ENCODE measurements around the gene WDR88.

Gene WDR88

GRCh38 chr19:33117501-33117900 is 14.4 kb upstream of the WDR88 start:
- Histone ChIP-seq H3K27me3 (ENCODE audit: insufficient read depth, poor library complexity, severe bottlenecking) (no peaks in the 10 kb centered on the region), H3K27ac (replicated peaks) (no peak overlapping the region), H3K4me3 (replicated peaks; ENCODE audit: insufficient read depth, low read length) (no peak overlapping the region)
- DNase-seq (ENCODE audit: low read depth in 1 of 2, low spot score in 1 of 2): no peak
- TF ChIP-seq, protein P1, sequence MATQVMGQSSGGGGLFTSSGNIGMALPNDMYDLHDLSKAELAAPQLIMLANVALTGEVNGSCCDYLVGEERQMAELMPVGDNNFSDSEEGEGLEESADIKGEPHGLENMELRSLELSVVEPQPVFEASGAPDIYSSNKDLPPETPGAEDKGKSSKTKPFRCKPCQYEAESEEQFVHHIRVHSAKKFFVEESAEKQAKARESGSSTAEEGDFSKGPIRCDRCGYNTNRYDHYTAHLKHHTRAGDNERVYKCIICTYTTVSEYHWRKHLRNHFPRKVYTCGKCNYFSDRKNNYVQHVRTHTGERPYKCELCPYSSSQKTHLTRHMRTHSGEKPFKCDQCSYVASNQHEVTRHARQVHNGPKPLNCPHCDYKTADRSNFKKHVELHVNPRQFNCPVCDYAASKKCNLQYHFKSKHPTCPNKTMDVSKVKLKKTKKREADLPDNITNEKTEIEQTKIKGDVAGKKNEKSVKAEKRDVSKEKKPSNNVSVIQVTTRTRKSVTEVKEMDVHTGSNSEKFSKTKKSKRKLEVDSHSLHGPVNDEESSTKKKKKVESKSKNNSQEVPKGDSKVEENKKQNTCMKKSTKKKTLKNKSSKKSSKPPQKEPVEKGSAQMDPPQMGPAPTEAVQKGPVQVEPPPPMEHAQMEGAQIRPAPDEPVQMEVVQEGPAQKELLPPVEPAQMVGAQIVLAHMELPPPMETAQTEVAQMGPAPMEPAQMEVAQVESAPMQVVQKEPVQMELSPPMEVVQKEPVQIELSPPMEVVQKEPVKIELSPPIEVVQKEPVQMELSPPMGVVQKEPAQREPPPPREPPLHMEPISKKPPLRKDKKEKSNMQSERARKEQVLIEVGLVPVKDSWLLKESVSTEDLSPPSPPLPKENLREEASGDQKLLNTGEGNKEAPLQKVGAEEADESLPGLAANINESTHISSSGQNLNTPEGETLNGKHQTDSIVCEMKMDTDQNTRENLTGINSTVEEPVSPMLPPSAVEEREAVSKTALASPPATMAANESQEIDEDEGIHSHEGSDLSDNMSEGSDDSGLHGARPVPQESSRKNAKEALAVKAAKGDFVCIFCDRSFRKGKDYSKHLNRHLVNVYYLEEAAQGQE (IDR thresholded peaks at IDR 0.05; ENCODE audit: insufficient replicate concordance, low read depth): no peak
- TF ChIP-seq SPI1 (IDR thresholded peaks at IDR 0.05; ENCODE audit: borderline replicate concordance, low read depth) (no peak), POLR2AphosphoS5 (IDR thresholded peaks at IDR 0.05; ENCODE audit: low read depth) (no peak), GABPA (IDR thresholded peaks at IDR 0.05; ENCODE audit: low read depth) (no peak)
- TF ChIP-seq, protein P2, sequence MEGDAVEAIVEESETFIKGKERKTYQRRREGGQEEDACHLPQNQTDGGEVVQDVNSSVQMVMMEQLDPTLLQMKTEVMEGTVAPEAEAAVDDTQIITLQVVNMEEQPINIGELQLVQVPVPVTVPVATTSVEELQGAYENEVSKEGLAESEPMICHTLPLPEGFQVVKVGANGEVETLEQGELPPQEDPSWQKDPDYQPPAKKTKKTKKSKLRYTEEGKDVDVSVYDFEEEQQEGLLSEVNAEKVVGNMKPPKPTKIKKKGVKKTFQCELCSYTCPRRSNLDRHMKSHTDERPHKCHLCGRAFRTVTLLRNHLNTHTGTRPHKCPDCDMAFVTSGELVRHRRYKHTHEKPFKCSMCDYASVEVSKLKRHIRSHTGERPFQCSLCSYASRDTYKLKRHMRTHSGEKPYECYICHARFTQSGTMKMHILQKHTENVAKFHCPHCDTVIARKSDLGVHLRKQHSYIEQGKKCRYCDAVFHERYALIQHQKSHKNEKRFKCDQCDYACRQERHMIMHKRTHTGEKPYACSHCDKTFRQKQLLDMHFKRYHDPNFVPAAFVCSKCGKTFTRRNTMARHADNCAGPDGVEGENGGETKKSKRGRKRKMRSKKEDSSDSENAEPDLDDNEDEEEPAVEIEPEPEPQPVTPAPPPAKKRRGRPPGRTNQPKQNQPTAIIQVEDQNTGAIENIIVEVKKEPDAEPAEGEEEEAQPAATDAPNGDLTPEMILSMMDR (IDR thresholded peaks at IDR 0.05; ENCODE audit: insufficient read depth, low read length): no peak

DNA sequence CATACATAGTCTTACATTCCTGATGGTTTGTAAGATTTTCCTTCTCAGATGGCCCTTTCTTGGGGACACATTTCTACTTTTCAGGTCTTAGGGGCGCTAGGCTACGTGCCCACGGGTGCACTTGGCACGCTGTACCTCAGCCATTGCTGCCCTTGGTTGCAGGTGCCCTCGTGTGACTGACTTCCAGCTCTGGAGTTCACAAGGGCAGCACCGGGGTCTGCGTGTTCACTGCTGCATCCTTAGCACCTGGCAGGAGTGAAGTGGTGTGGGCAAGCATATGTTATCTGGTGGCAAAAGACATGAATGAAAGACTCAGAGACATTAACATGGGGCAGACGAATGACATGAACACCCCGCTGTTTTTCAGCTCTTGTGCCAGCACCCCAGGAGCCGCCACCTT is 13.3 kb upstream of the WDR88 start:
- no peaks in the 10 kb centered on the region for H3K27me3 ChIP-seq (ENCODE audit: insufficient read depth, poor library complexity, severe bottlenecking)
- no peak for DNase-seq (ENCODE audit: low read depth in 1 of 2, low spot score in 1 of 2)
- no peak overlapping the region for H3K4me3 ChIP-seq (replicated peaks; ENCODE audit: insufficient read depth, low read length)
- H3K27ac ChIP-seq (replicated peaks): no peak overlapping the region
- TF ChIP-seq GABPA (IDR thresholded peaks at IDR 0.05; ENCODE audit: low read depth) (no peak), POLR2AphosphoS5 (IDR thresholded peaks at IDR 0.05; ENCODE audit: low read depth) (no peak), SPI1 (IDR thresholded peaks at IDR 0.05; ENCODE audit: borderline replicate concordance, low read depth) (no peak)
- TF ChIP-seq, protein P2 (IDR thresholded peaks at IDR 0.05; ENCODE audit: insufficient read depth, low read length): no peak
- TF ChIP-seq, protein P1 (IDR thresholded peaks at IDR 0.05; ENCODE audit: insufficient replicate concordance, low read depth): no peak

GRCh38 chr19:33124207-33125098 is 7.5 kb upstream of the WDR88 start:
- H3K27ac ChIP-seq (replicated peaks): no peak overlapping the region
- H3K27me3 ChIP-seq (ENCODE audit: insufficient read depth, poor library complexity, severe bottlenecking): no peaks in the 10 kb centered on the region
- TF ChIP-seq SPI1 (IDR thresholded peaks at IDR 0.05; ENCODE audit: borderline replicate concordance, low read depth): no peak
- TF ChIP-seq, protein P2 (IDR thresholded peaks at IDR 0.05; ENCODE audit: insufficient read depth, low read length): no peak
- TF ChIP-seq GABPA (IDR thresholded peaks at IDR 0.05; ENCODE audit: low read depth): no peak
- no peak overlapping the region for H3K4me3 ChIP-seq (replicated peaks; ENCODE audit: insufficient read depth, low read length)
- no peak for DNase-seq (ENCODE audit: low read depth in 1 of 2, low spot score in 1 of 2)
